Mesendoderm (in vitro differentiated cells): Measurements from ENCODE around the gene FOXP2.

ENCODE experiments used
- DNase-seq: peaks from one replicate; pipeline ENCODE4 v3.0.0; 2013
- H2AK5ac ChIP-seq: 2 replicates; pipeline ENCODE4 v1.6.1; 2013; ENCODE audit warnings: low read length, inconsistent platforms
- H2BK120ac ChIP-seq: 2 replicates; pipeline ENCODE4 v1.6.1; 2013; ENCODE audit warnings: low read depth, mild to moderate bottlenecking, low read length, moderate library complexity, mixed read lengths
- H2BK15ac ChIP-seq: replicated peaks from 2 replicates; pipeline ENCODE4 v1.6.1; 2013; ENCODE audit warnings: low read depth, mild to moderate bottlenecking, moderate library complexity
- H2BK5ac ChIP-seq: 2 replicates; pipeline ENCODE4 v1.6.1; 2013; ENCODE audit warnings: low read length, inconsistent platforms
- H3K18ac ChIP-seq: 2 replicates; pipeline ENCODE4 v1.6.1; 2013; ENCODE audit warnings: mild to moderate bottlenecking, low read length, mixed read lengths
- H3K23ac ChIP-seq: one replicate; pipeline ENCODE4 v1.6.1; 2013; ENCODE audit warnings: low read length
- H3K27ac ChIP-seq: 2 replicates; pipeline ENCODE4 v1.5.1; 2013; ENCODE audit warnings: low read depth, mild to moderate bottlenecking, inconsistent platforms, low read length, moderate library complexity
- H3K27me3 ChIP-seq: 2 replicates; pipeline ENCODE4 v1.6.1; 2013; ENCODE audit warnings: low read length, control low read depth, mild to moderate bottlenecking, inconsistent platforms; ENCODE audit not compliant: insufficient read depth, poor library complexity
- H3K36me3 ChIP-seq: 2 replicates; pipeline ENCODE4 v1.6.1; 2013; ENCODE audit warnings: low read length, inconsistent platforms; ENCODE audit not compliant: control insufficient read depth, insufficient read depth
- H3K4ac ChIP-seq: one replicate; pipeline ENCODE4 v1.6.1; 2013; ENCODE audit warnings: low read depth, mild to moderate bottlenecking, low read length, moderate library complexity
- H3K4me1 ChIP-seq: 2 replicates; pipeline ENCODE4 v1.6.1; 2013; ENCODE audit warnings: low read depth, low read length, inconsistent platforms; ENCODE audit not compliant: control insufficient read depth
- H3K4me2 ChIP-seq: 2 replicates; pipeline ENCODE4 v1.6.1; 2013; ENCODE audit warnings: low read length
- H3K4me3 ChIP-seq: 2 replicates; pipeline ENCODE4 v1.5.1; 2013; ENCODE audit warnings: mild to moderate bottlenecking, low read length
- H3K56ac ChIP-seq: one replicate; pipeline ENCODE4 v1.6.1; 2013; ENCODE audit warnings: low read length
- H3K79me1 ChIP-seq: 2 replicates; pipeline ENCODE4 v1.6.1; 2013; ENCODE audit warnings: low read length, inconsistent platforms
- H3K79me2 ChIP-seq: 2 replicates; pipeline ENCODE4 v1.6.1; 2013; ENCODE audit warnings: mild to moderate bottlenecking, low read length; ENCODE audit not compliant: control insufficient read depth, insufficient read depth
- H3K9ac ChIP-seq: 2 replicates; pipeline ENCODE4 v1.6.1; 2013; ENCODE audit warnings: low read length, inconsistent platforms
- H4K5ac ChIP-seq: one replicate; pipeline ENCODE4 v1.6.1; 2013; ENCODE audit warnings: low read length
- H4K8ac ChIP-seq: one replicate; pipeline ENCODE4 v1.6.1; 2013; ENCODE audit warnings: low read depth, mild to moderate bottlenecking, control low read depth, low read length, moderate library complexity
- WGBS: extraction: QIAGEN DNeasy Blood & Tissue Kit; methylation state at CpG from one replicate; pipeline ENCODE4 v1.1.7; 2013; ENCODE audit warnings: low lambda C conversion rate, missing lambda C conversion rate; ENCODE audit not compliant: insufficient coverage; ENCODE audit errors: extremely low coverage; 5-methylcytosine and 5-hydroxymethylcytosine counted together

FOXP2 gene

GRCh38 chr7:114630201-114630990, 215.8 kb downstream of the FOXP2 start:
- Histone ChIP-seq H3K36me3 (no peaks in the 10 kb centered on the region), H4K8ac (no peak overlapping the region), H3K4me3 (no peak overlapping the region), H3K23ac (no peak overlapping the region), H2AK5ac (no peak overlapping the region), H3K4ac (no peak overlapping the region), H3K56ac (no peak overlapping the region), H2BK5ac (no peak overlapping the region), H3K18ac (peak overlapping the region; percentile 20), H3K4me2 (no peak overlapping the region), H3K27me3 (no peaks in the 10 kb centered on the region), H2BK15ac (peak overlapping the region; percentile 36), H4K5ac (no peak overlapping the region), H3K4me1 (peaks cover 6% of the 10 kb centered on the region), H3K79me1 (no peaks in the 10 kb centered on the region), H3K27ac (peak overlapping the region; percentile 23), H3K79me2 (no peaks in the 10 kb centered on the region), H2BK120ac (no peak overlapping the region), H3K9ac (no peak overlapping the region)
- DNase-seq = peak; percentile 21
- WGBS = no CpG with 5 or more reads among the region's 7 CpGs

- H2BK120ac ChIP-seq = no peak overlapping the region
- H3K4me2 ChIP-seq = no peak overlapping the region
- H3K23ac ChIP-seq = no peak overlapping the region
- H4K5ac ChIP-seq = no peak overlapping the region
- H2BK15ac ChIP-seq = no peak overlapping the region
- H3K79me1 ChIP-seq = no peaks in the 10 kb centered on the region
- peaks cover 6% of the 10 kb centered on the region for H3K4me1 ChIP-seq
- no peak overlapping the region for H2BK5ac ChIP-seq
- no peak overlapping the region for H3K4ac ChIP-seq
- H4K8ac ChIP-seq = no peak overlapping the region
- H3K18ac ChIP-seq = no peak overlapping the region
- H2AK5ac ChIP-seq = no peak overlapping the region
- no peak overlapping the region for H3K9ac ChIP-seq
- WGBS = no CpG with 5 or more reads among the region's 3 CpGs
- no peaks in the 10 kb centered on the region for H3K79me2 ChIP-seq
- peak; percentile 65 for DNase-seq
- no peaks in the 10 kb centered on the region for H3K27me3 ChIP-seq
- no peaks in the 10 kb centered on the region for H3K36me3 ChIP-seq
- H3K56ac ChIP-seq = no peak overlapping the region
- H3K4me3 ChIP-seq = no peak overlapping the region
- no peak overlapping the region for H3K27ac ChIP-seq
Observed at GRCh38 chr7:114631249-114631822, 216.7 kb downstream of the FOXP2 start.

GRCh38 chr7:114639451-114639850, 224.8 kb downstream of the FOXP2 start:
- Histone ChIP-seq H2BK5ac (no peak overlapping the region), H2BK15ac (no peak overlapping the region), H3K27me3 (no peaks in the 10 kb centered on the region), H2BK120ac (no peak overlapping the region), H3K23ac (no peak overlapping the region), H3K56ac (no peak overlapping the region), H4K8ac (no peak overlapping the region), H3K79me2 (no peaks in the 10 kb centered on the region), H3K27ac (no peak overlapping the region), H2AK5ac (no peak overlapping the region), H3K18ac (no peak overlapping the region), H3K4ac (no peak overlapping the region), H3K4me2 (no peak overlapping the region), H3K9ac (no peak overlapping the region), H3K4me1 (no peaks in the 10 kb centered on the region), H3K79me1 (no peaks in the 10 kb centered on the region), H4K5ac (no peak overlapping the region), H3K36me3 (no peaks in the 10 kb centered on the region), H3K4me3 (no peak overlapping the region)
- DNase-seq = no peak
- WGBS = no CpG with 5 or more reads among the region's 1 CpG

- no peaks in the 10 kb centered on the region for H3K27me3 ChIP-seq
- no peak overlapping the region for H3K56ac ChIP-seq
- no peaks in the 10 kb centered on the region for H3K4me1 ChIP-seq
- H3K36me3 ChIP-seq = no peaks in the 10 kb centered on the region
- H3K23ac ChIP-seq = no peak overlapping the region
- no peaks in the 10 kb centered on the region for H3K79me1 ChIP-seq
- WGBS = no CpG with 5 or more reads among the region's 8 CpGs
- no peak for DNase-seq
- no peak overlapping the region for H3K27ac ChIP-seq
- H2BK5ac ChIP-seq = no peak overlapping the region
- H3K18ac ChIP-seq = no peak overlapping the region
- H3K4me3 ChIP-seq = no peak overlapping the region
- no peak overlapping the region for H3K4ac ChIP-seq
- no peak overlapping the region for H3K4me2 ChIP-seq
- H3K79me2 ChIP-seq = no peaks in the 10 kb centered on the region
- H4K8ac ChIP-seq = no peak overlapping the region
- H2BK120ac ChIP-seq = no peak overlapping the region
- no peak overlapping the region for H2AK5ac ChIP-seq
- H2BK15ac ChIP-seq = no peak overlapping the region
- no peak overlapping the region for H3K9ac ChIP-seq
- H4K5ac ChIP-seq = no peak overlapping the region
Observed at GRCh38 chr7:114644455-114644854, 229.8 kb downstream of the FOXP2 start.

GRCh38 chr7:114645451-114645850, 230.8 kb downstream of the FOXP2 start:
- Histone ChIP-seq H3K4ac (no peak overlapping the region), H3K18ac (no peak overlapping the region), H3K27me3 (no peaks in the 10 kb centered on the region), H3K36me3 (no peaks in the 10 kb centered on the region), H2AK5ac (no peak overlapping the region), H3K4me2 (no peak overlapping the region), H3K79me2 (no peaks in the 10 kb centered on the region), H3K23ac (no peak overlapping the region), H2BK120ac (no peak overlapping the region), H4K8ac (no peak overlapping the region), H3K9ac (no peak overlapping the region), H3K79me1 (no peaks in the 10 kb centered on the region), H3K56ac (no peak overlapping the region), H3K4me1 (no peaks in the 10 kb centered on the region), H3K4me3 (no peak overlapping the region), H4K5ac (no peak overlapping the region), H3K27ac (no peak overlapping the region), H2BK15ac (no peak overlapping the region), H2BK5ac (no peak overlapping the region)
- no peak for DNase-seq

- Histone ChIP-seq H3K79me2 (no peaks in the 10 kb centered on the region), H3K4ac (no peak overlapping the region), H4K8ac (no peak overlapping the region), H3K23ac (no peak overlapping the region), H3K27ac (no peak overlapping the region), H2BK15ac (no peak overlapping the region), H3K4me1 (no peaks in the 10 kb centered on the region), H3K36me3 (no peaks in the 10 kb centered on the region), H2BK120ac (no peak overlapping the region), H4K5ac (no peak overlapping the region), H3K4me3 (no peak overlapping the region), H3K56ac (no peak overlapping the region), H3K18ac (no peak overlapping the region), H3K79me1 (no peaks in the 10 kb centered on the region), H3K27me3 (no peaks in the 10 kb centered on the region), H2AK5ac (no peak overlapping the region), H3K9ac (no peak overlapping the region), H2BK5ac (no peak overlapping the region), H3K4me2 (no peak overlapping the region)
- no peak for DNase-seq
Observed at GRCh38 chr7:114647518-114647917, 232.9 kb downstream of the FOXP2 start.
